Esophagus muscularis mucosa (tissue), 4 donors: ENCODE results near the gene AVPR1A.

Experiments used
- EP300 ChIP-seq: sonication (generic); formaldehyde crosslinking; IDR thresholded peaks from one replicate; pipeline ENCODE4 v1.6.1; 2017; ENCODE audit warnings: antibody characterized with exemption
- POLR2A ChIP-seq: fragments of 450-650 bp; IDR thresholded peaks from one replicate; pipeline ENCODE4 v1.6.1; 2017; ENCODE audit warnings: antibody characterized with exemption, moderate library complexity, mild to moderate bottlenecking, low read depth
- TF ChIP-seq, protein P1 (sequence below), 3 experiments: fragments of 200-600 bp in 2 of 3; fragments of 450-650 bp in 1 of 3; sonication (generic) in 2 of 3; IDR thresholded peaks; one replicate each; pipeline ENCODE4 v1.5.1; 2017 to 2019; ENCODE audit warnings: antibody characterized with exemption in 3 of 3, mild to moderate bottlenecking in 2 of 3, moderate library complexity in 1 of 3

DNA sequence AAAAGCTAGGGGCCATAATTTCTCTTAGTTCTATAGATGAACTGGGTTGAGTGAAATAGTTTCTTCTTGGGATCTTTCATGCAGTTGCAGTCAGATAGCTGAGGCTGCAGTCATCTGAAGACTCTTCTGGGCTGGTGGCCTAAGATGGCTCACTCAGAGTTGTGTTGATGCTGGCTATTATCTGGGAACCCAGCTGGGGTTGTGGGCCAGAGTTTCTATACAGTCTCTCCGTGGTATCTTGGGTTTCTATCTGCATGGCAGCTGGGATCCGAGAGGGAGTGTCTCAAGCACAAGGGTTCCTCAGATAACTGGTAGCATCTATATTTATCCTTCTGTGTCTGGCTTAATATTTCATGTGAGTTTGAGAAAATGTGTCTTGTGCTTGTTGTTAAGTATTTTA lies 21.1 kb downstream of the AVPR1A start:
- no peak for TF ChIP-seq POLR2A
- TF ChIP-seq, protein P1, sequence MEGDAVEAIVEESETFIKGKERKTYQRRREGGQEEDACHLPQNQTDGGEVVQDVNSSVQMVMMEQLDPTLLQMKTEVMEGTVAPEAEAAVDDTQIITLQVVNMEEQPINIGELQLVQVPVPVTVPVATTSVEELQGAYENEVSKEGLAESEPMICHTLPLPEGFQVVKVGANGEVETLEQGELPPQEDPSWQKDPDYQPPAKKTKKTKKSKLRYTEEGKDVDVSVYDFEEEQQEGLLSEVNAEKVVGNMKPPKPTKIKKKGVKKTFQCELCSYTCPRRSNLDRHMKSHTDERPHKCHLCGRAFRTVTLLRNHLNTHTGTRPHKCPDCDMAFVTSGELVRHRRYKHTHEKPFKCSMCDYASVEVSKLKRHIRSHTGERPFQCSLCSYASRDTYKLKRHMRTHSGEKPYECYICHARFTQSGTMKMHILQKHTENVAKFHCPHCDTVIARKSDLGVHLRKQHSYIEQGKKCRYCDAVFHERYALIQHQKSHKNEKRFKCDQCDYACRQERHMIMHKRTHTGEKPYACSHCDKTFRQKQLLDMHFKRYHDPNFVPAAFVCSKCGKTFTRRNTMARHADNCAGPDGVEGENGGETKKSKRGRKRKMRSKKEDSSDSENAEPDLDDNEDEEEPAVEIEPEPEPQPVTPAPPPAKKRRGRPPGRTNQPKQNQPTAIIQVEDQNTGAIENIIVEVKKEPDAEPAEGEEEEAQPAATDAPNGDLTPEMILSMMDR (IDR thresholded peaks at IDR 0.05), result no peak
- TF ChIP-seq EP300, result no peak
